ENCODE results near the gene FOXO3B. TPM values are rescaled to one million over a fixed set of nuclear protein-coding genes. Genes with fewer than 3 reads are reported as not detected.
"Not testable (repeated sequence)": the region's sequence is repeated elsewhere in the genome, so short reads cannot be mapped to it uniquely, and the experiment has no call there.

Gene FOXO3B
- 3.0 TPM for polyA plus RNA-seq (2013, experiment 1 of 2; ENCODE audit: insufficient read length)
- polyA plus RNA-seq (2013, experiment 2 of 2; ENCODE audit: insufficient read length) = 3.0 TPM

GRCh38 chr17:18681767-18682571 lies at the start of gene FOXO3B:
Gene FOXO3B (minus strand): TSS chr17:18682314. CDS start chr17:18681651, 663 bp downstream.
- DNase-seq = peak; percentile 99

GRCh38 chr17:18723509-18723908 lies 41.4 kb upstream of the FOXO3B start:
- not testable (repeated sequence) for DNase-seq

GRCh38 chr17:18722612-18723011 lies 40.5 kb upstream of the FOXO3B start:
- not testable (repeated sequence) for DNase-seq

- DNase-seq = not testable (repeated sequence)
These were observed 39.8 kb upstream of the FOXO3B start for GRCh38 chr17:18721775-18722547.

- not testable (repeated sequence) for DNase-seq
These were observed 37.5 kb upstream of the FOXO3B start for GRCh38 chr17:18719428-18720110.

- DNase-seq = peak; percentile 28
These were observed 36.7 kb upstream of the FOXO3B start for GRCh38 chr17:18718643-18719427.

- DNase-seq = peak; percentile 46
These were observed 30.4 kb upstream of the FOXO3B start for GRCh38 chr17:18712354-18712999.

- not testable (repeated sequence) for DNase-seq
These were observed 26.1 kb upstream of the FOXO3B start for GRCh38 chr17:18708215-18708614.

GRCh38 chr17:18705955-18706354 lies 23.8 kb upstream of the FOXO3B start:
- not testable (repeated sequence) for DNase-seq

GRCh38 chr17:18698473-18699103 lies 16.5 kb upstream of the FOXO3B start:
- DNase-seq = not testable (repeated sequence)

GRCh38 chr17:18695143-18695542 lies 13.0 kb upstream of the FOXO3B start:
- DNase-seq = not testable (repeated sequence)

- not testable (repeated sequence) for DNase-seq
These were observed 554 bp upstream of the FOXO3B start for GRCh38 chr17:18682668-18683067.

GRCh38 chr17:18677381-18677780 lies 4.7 kb downstream of the FOXO3B start:
- DNase-seq = not testable (repeated sequence)

- not testable (repeated sequence) for DNase-seq
These were observed 5.2 kb downstream of the FOXO3B start for GRCh38 chr17:18676928-18677327.

- not testable (repeated sequence) for DNase-seq
These were observed 9.5 kb downstream of the FOXO3B start for GRCh38 chr17:18672395-18673227.

- not testable (repeated sequence) for DNase-seq
These were observed 13.5 kb downstream of the FOXO3B start for GRCh38 chr17:18668625-18669024.

GRCh38 chr17:18667535-18667934 lies 14.6 kb downstream of the FOXO3B start:
- not testable (repeated sequence) for DNase-seq

GRCh38 chr17:18666326-18666725 lies 15.8 kb downstream of the FOXO3B start:
- DNase-seq = not testable (repeated sequence)

- DNase-seq = not testable (repeated sequence)
These were observed 20.0 kb downstream of the FOXO3B start for GRCh38 chr17:18661924-18662624.
